Measurements from ENCODE around the gene RFX3. TPM values are rescaled to one million over a fixed set of nuclear protein-coding genes. Genes with fewer than 3 reads are reported as not detected.

The RFX3 gene
- total RNA-seq, 4 donors from 2014 or later: 4.0 to 8.2 (median 5.6) TPM

DNA sequence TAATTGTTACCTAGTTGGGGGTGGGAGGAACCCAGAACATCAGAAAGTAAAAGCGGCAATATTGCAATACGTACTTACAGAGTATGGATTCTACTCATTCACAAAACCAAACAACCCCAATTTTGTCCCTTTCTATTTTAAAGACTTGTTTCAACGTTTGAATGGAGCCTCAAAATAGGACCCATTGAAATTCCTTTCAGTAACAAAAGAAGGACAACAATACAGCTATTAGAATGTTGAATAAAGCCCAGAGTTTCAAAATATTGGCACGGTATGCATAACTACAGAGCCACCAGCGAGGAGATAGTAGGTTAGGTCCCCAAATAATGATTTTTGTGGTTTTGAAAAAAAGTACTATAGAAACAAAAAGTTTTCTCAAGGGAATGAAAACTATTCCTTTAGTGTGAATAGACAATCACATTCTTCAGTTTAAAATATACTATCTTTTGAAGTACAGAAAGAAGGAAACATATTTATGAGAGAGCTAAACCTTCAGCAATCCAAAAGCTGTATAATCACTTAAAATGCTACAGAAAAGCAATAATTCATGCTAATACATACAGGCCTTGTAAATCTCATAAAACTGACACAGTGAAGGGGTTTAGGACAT, 235.5 kb downstream of the RFX3 start:
- intact Hi-C loops (cut with DNase I; ENCODE audit: low total_unique reads): no loop called here
- TF ChIP-seq POLR2A (IDR thresholded peaks at IDR 0.05): no peak
- TF ChIP-seq, protein P1, sequence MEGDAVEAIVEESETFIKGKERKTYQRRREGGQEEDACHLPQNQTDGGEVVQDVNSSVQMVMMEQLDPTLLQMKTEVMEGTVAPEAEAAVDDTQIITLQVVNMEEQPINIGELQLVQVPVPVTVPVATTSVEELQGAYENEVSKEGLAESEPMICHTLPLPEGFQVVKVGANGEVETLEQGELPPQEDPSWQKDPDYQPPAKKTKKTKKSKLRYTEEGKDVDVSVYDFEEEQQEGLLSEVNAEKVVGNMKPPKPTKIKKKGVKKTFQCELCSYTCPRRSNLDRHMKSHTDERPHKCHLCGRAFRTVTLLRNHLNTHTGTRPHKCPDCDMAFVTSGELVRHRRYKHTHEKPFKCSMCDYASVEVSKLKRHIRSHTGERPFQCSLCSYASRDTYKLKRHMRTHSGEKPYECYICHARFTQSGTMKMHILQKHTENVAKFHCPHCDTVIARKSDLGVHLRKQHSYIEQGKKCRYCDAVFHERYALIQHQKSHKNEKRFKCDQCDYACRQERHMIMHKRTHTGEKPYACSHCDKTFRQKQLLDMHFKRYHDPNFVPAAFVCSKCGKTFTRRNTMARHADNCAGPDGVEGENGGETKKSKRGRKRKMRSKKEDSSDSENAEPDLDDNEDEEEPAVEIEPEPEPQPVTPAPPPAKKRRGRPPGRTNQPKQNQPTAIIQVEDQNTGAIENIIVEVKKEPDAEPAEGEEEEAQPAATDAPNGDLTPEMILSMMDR (IDR thresholded peaks at IDR 0.05): no peak
- WGBS, 2 donors: 76 to 79% methylated on average over 5 of the region's 5 CpGs

DNA sequence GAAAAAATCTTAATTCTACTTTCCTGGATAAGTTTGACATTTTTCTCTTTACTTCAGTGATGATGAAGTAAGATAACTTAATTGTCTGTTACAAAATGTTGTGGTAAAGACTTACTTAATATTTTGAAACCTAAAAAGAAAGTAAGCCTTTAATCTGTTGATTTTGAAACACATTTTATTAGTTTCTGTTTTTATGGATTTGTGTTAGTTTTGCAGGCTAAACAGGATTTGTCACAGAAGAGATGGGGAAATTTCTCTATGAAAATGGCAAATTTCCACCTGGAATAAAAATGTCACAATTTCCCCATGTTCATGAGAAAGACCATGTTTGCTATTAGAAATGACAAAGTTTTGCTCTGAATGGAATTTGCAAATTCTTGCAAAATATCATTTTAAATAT, 237.1 kb downstream of the RFX3 start:
- intact Hi-C loops (cut with DNase I; ENCODE audit: low total_unique reads): no loop called here
- TF ChIP-seq, protein P1 (IDR thresholded peaks at IDR 0.05): no peak
- no peak for TF ChIP-seq POLR2A (IDR thresholded peaks at IDR 0.05)
- no peak for DNase-seq (ENCODE audit: low spot score in 2 of 2)
- H3K4me3 ChIP-seq (ENCODE audit: low read depth, poor library complexity, severe bottlenecking): no peak overlapping the region

More for the DNA sequence above, 235.5 kb downstream of the RFX3 start:
- H3K4me3 ChIP-seq (ENCODE audit: low read depth, poor library complexity, severe bottlenecking): no peak overlapping the region
- no peak for DNase-seq (ENCODE audit: low spot score in 2 of 2)

DNA sequence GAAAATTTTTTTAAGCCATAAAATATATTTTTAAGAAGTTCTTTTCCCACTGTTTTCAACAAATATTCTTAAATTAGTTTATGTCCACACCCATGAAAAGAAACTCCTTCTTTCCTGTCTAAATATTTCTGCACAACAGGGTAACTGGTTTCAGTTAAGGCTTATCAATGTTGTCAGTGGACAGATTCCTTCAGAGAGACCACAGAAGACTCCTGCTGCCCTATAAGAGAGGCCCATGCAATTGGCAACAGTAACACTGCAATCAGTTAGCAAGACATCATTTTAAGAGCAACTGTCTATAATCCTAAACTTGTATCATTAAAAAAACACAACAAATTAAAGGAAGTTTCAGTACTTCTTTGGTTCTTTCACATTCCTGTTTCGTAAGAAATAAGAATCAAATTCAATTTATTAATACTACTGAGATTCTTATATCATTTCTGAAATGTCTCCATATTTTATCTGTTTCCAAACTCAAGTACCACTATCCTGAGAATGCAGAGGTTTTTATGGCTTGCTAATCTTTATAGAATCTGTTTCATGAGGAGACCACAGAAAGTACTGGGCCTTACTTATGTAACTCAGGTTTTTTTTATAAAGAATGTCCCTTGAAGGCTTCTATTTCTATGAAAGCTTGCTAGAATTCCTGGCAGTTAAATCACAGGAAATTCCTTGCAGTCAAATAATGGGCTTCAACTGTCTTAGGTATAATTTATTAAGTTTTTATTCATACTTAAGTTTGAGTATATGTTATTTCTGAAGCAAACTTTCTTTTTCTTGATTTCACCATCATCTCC, 240.2 kb downstream of the RFX3 start:
- intact Hi-C loops (cut with DNase I; ENCODE audit: low total_unique reads): no loop called here
- H3K4me3 ChIP-seq (ENCODE audit: low read depth, poor library complexity, severe bottlenecking): no peak overlapping the region
- no peak for TF ChIP-seq POLR2A (IDR thresholded peaks at IDR 0.05)
- TF ChIP-seq, protein P1 (IDR thresholded peaks at IDR 0.05): no peak
- WGBS, 2 donors: 95 to 100% methylated on average over 1 of the region's 1 CpG
- no peak for DNase-seq (ENCODE audit: low spot score in 2 of 2)

DNA sequence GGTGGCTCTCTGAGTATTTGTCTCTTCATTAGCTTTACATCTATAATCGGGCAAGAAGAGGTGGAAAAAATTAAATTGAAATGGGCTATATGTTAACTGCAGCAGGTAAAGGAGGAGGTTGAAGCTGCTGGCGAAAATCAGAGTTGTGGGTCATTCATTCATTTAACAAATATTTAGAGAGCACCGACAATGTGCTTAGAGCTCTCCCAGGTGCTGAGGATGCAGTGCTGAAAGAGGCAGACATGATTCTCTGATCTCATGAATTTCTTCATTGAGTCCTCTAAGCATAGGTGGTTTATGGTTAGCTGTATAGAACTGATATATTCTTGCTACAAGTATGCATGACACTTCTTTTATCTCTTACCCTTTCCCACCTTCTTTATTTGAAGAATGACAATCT, 243.4 kb downstream of the RFX3 start:
- H3K4me3 ChIP-seq (ENCODE audit: low read depth, poor library complexity, severe bottlenecking): no peak overlapping the region
- TF ChIP-seq, protein P1 (IDR thresholded peaks at IDR 0.05): no peak
- no peak for TF ChIP-seq POLR2A (IDR thresholded peaks at IDR 0.05)
- 90 to 98% methylated on average over 3 of the region's 3 CpGs for WGBS, 2 donors
- intact Hi-C loops (cut with DNase I; ENCODE audit: low total_unique reads): no loop called here
- no peak for DNase-seq (ENCODE audit: low spot score in 2 of 2)

DNA sequence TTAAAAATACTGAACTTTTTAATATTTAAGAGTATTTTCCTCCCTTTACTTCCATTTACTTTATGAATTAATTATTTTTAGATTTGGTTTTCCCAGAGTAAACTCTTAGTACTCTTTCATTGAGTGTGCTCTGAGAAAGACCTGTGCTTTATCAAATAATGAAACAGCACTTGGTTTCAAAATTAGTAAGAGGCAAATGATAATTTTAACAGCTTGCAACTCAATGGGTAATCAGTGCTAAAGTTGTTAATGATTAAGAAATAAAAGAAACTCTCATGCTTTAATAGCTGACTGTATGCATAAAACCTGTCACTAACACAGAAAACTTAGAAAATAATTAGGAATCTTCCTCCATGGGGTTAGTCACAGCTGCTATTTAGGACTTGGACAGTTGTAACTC, 244.4 kb downstream of the RFX3 start:
- no peak overlapping the region for H3K4me3 ChIP-seq (ENCODE audit: low read depth, poor library complexity, severe bottlenecking)
- no peak for DNase-seq (ENCODE audit: low spot score in 2 of 2)
- TF ChIP-seq, protein P1 (IDR thresholded peaks at IDR 0.05): no peak
- no peak for TF ChIP-seq POLR2A (IDR thresholded peaks at IDR 0.05)
- intact Hi-C loops (cut with DNase I; ENCODE audit: low total_unique reads): no loop called here

Data from lower leg skin (tissue), 4 donors.